Measurements from ENCODE around the gene CHRNA4. TPM values are rescaled to one million over a fixed set of nuclear protein-coding genes. Genes with fewer than 3 reads are reported as not detected.

Gene CHRNA4
- total RNA-seq, 1 donor from 2014 or later: 1.8 TPM

GRCh38 chr20:63320616-63321147 lies 40.5 kb downstream of the CHRNA4 start:
- Mint-ChIP-seq H3K36me3 (no peaks in the 10 kb centered on the region), H3K4me3 (no peak overlapping the region), H3K9me3 (no peaks in the 10 kb centered on the region), H3K27ac (no peak overlapping the region), H3K4me1 (ENCODE audit: unreplicated experiment) (peaks cover 9% of the 10 kb centered on the region), H3K27me3 (peaks cover 7% of the 10 kb centered on the region)
- no peak for DNase-seq (ENCODE audit: extremely low spot score, unreplicated experiment)
- no peak for TF ChIP-seq CTCF (conservative IDR thresholded peaks at IDR 0.05)

- DNase-seq (ENCODE audit: extremely low spot score, unreplicated experiment): no peak
- Mint-ChIP-seq H3K4me1 (ENCODE audit: unreplicated experiment) (peaks cover 9% of the 10 kb centered on the region), H3K36me3 (no peaks in the 10 kb centered on the region), H3K9me3 (no peaks in the 10 kb centered on the region), H3K27ac (no peak overlapping the region), H3K27me3 (peaks cover 7% of the 10 kb centered on the region), H3K4me3 (no peak overlapping the region)
- no peak for TF ChIP-seq CTCF (conservative IDR thresholded peaks at IDR 0.05)
Measured at GRCh38 chr20:63320041-63320511, 41.1 kb downstream of the CHRNA4 start.

- peaks cover 9% of the 10 kb centered on the region for H3K4me1 Mint-ChIP-seq (ENCODE audit: unreplicated experiment)
- H3K27me3 Mint-ChIP-seq: peaks cover 7% of the 10 kb centered on the region
- H3K4me3 Mint-ChIP-seq: no peak overlapping the region
- H3K36me3 Mint-ChIP-seq: no peaks in the 10 kb centered on the region
- no peak for TF ChIP-seq CTCF (conservative IDR thresholded peaks at IDR 0.05)
- H3K27ac Mint-ChIP-seq: no peak overlapping the region
- DNase-seq (ENCODE audit: extremely low spot score, unreplicated experiment): no peak
- no peaks in the 10 kb centered on the region for H3K9me3 Mint-ChIP-seq
Measured at GRCh38 chr20:63319164-63320040, 41.7 kb downstream of the CHRNA4 start.

- TF ChIP-seq CTCF (conservative IDR thresholded peaks at IDR 0.05): no peak
- Mint-ChIP-seq H3K27ac (no peak overlapping the region), H3K4me3 (no peak overlapping the region), H3K4me1 (ENCODE audit: unreplicated experiment) (peaks cover 8% of the 10 kb centered on the region), H3K9me3 (no peaks in the 10 kb centered on the region), H3K36me3 (no peaks in the 10 kb centered on the region), H3K27me3 (peaks cover under 1% of the 10 kb centered on the region)
- DNase-seq (ENCODE audit: extremely low spot score, unreplicated experiment): no peak
Measured at GRCh38 chr20:63318391-63319163, 42.6 kb downstream of the CHRNA4 start.

GRCh38 chr20:63317601-63318291 lies 43.4 kb downstream of the CHRNA4 start:
- Mint-ChIP-seq H3K9me3 (no peaks in the 10 kb centered on the region), H3K27ac (no peak overlapping the region), H3K4me1 (ENCODE audit: unreplicated experiment) (no peaks in the 10 kb centered on the region), H3K36me3 (no peaks in the 10 kb centered on the region), H3K27me3 (no peaks in the 10 kb centered on the region), H3K4me3 (no peak overlapping the region)
- no peak for TF ChIP-seq CTCF (conservative IDR thresholded peaks at IDR 0.05)
- no peak for DNase-seq (ENCODE audit: extremely low spot score, unreplicated experiment)

Measured in type B pancreatic cell (in vitro differentiated cells).